Activated naive CD8-positive, alpha-beta T cell treated with anti-CD3 and anti-CD28 coated beads for 36 hours (primary cell): ENCODE results near the gene SYT6. TPM values are rescaled to one million over a fixed set of nuclear protein-coding genes. Genes with fewer than 3 reads are reported as not detected.

Experiments used
- DNase-seq: peaks from one replicate; pipeline ENCODE4 v3.0.0; 2021
- H3K27ac Mint-ChIP-seq: one replicate; pipeline ENCODE4 v1.8.0; 2022; ENCODE audit warnings: mild to moderate bottlenecking, moderate library complexity, mixed read lengths
- H3K27me3 Mint-ChIP-seq: one replicate; pipeline ENCODE4 v1.8.0; 2022; ENCODE audit warnings: mild to moderate bottlenecking, mixed read lengths
- H3K36me3 Mint-ChIP-seq: one replicate; pipeline ENCODE4 v1.8.0; 2021; ENCODE audit warnings: mild to moderate bottlenecking, mixed read lengths
- H3K4me1 Mint-ChIP-seq: one replicate; pipeline ENCODE4 v1.8.0; 2021; ENCODE audit warnings: mixed read lengths
- H3K4me3 Mint-ChIP-seq: one replicate; pipeline ENCODE4 v1.8.0; 2022; ENCODE audit warnings: mild to moderate bottlenecking, moderate library complexity, mixed read lengths
- H3K9me3 Mint-ChIP-seq: one replicate; pipeline ENCODE4 v1.8.0; 2022; ENCODE audit warnings: mixed read lengths
- total RNA-seq, 2 experiments: library from RNA; stranded (reverse); gene quantifications; one replicate each; pipeline ENCODE4 v1.2.3, GENCODE V29; 2021

The SYT6 gene
- total RNA-seq: not detected

DNA sequence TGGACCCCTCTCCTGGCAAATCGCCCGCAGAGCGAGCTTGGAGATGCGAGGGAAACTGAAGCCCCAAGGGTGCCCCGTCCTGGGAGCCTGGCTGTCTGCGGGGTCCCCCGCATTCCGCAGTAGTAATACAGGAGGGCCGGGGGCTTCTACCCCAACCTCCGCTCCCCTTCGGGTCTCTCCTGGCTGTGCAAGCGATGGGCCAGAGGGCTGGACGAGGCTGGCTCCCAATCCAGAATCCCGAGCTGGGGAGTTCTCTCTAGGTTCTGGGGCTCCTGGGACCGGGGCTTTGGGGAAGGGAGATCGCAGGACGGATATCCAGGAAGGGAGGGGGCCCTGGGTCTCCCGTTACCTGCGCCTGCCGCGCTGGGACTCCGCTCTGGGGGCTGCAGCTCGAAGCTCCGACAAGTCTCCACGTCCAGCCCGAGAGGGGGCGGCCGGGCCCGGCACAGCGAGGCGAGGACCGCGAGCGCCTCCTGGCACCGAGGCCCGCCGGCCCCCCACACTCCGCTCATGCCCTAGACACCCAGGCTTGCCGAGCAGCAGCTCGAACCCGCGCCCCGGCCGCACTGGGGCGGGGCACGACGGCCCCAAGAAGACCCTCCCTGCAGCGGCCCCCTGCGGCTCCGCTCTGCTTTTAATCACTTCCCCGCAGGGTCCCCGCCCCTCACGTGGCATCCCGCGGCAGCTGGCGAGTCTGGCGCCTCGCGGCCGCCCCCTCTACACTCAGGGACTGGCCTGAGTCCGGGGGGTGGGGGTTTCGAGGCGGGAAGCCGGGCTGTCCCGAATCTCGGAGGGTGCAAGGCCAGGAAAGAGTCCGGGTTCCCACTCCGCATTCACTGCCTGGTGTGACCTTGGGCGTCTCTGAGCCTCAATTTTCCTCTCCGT is at the start of gene SYT6:
SYT6 (minus strand) TSS at position 609 of the 885 bp plus-strand sequence; CDS start at position 512, 97 bp downstream.
- Mint-ChIP-seq H3K27ac (no peak within 1 kb of the TSS), H3K27me3 (peaks cover 85% of the 10 kb centered on the region), H3K36me3 (no peaks in the 10 kb centered on the region), H3K9me3 (no peaks in the 10 kb centered on the region), H3K4me1 (peaks cover 12% of the 10 kb centered on the region), H3K4me3 (peak within 1 kb of the TSS; percentile 19)
- peak; percentile 11 for DNase-seq

- H3K36me3 Mint-ChIP-seq: no peaks in the 10 kb centered on the region
- H3K4me3 Mint-ChIP-seq: no peak overlapping the region
- H3K9me3 Mint-ChIP-seq: no peaks in the 10 kb centered on the region
- H3K27me3 Mint-ChIP-seq: peaks cover 48% of the 10 kb centered on the region
- DNase-seq: no peak
- H3K4me1 Mint-ChIP-seq: no peaks in the 10 kb centered on the region
- H3K27ac Mint-ChIP-seq: no peak overlapping the region
Observed at GRCh38 chr1:114201486-114201885, 47.8 kb upstream of the SYT6 start.

DNA sequence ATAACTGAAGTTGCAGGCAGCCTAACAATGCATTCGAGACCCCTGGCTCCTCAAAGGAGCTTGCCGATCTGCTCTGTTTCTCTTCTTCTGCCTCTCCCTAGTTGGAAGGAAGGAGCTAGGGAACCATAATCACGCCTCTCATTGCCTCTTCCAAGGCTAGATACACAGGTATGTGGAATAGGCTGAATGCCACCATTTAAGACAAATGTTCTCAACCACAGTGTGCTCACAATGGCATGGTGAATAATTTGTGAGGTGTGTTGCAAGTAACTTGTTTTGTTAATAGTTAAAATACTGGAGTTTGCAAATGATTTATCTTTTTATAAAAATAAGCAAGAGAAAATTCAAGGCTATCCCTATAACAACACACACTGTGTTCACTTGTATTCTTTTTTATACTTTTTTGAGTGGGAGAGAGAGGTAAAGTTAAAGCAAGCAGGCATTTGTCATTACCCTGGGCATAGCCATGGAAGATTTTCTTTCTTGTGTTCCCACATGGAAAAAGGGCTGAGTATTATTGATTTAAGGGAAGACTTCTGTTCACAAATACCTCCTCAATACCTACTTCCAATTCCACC is 45.4 kb upstream of the SYT6 start:
- Mint-ChIP-seq H3K27ac (no peak overlapping the region), H3K4me1 (no peaks in the 10 kb centered on the region), H3K27me3 (peaks cover 52% of the 10 kb centered on the region), H3K36me3 (no peaks in the 10 kb centered on the region), H3K4me3 (no peak overlapping the region), H3K9me3 (peaks cover 2% of the 10 kb centered on the region)
- no peak for DNase-seq

GRCh38 chr1:114196992-114197907 is 43.6 kb upstream of the SYT6 start:
- H3K4me1 Mint-ChIP-seq: no peaks in the 10 kb centered on the region
- H3K27ac Mint-ChIP-seq: no peak overlapping the region
- peaks cover 42% of the 10 kb centered on the region for H3K27me3 Mint-ChIP-seq
- H3K4me3 Mint-ChIP-seq: no peak overlapping the region
- H3K36me3 Mint-ChIP-seq: no peaks in the 10 kb centered on the region
- no peak for DNase-seq
- peaks cover 2% of the 10 kb centered on the region for H3K9me3 Mint-ChIP-seq

GRCh38 chr1:114195819-114196218 is 42.1 kb upstream of the SYT6 start:
- Mint-ChIP-seq H3K4me1 (no peaks in the 10 kb centered on the region), H3K9me3 (peaks cover 2% of the 10 kb centered on the region), H3K36me3 (no peaks in the 10 kb centered on the region), H3K27me3 (peaks cover 41% of the 10 kb centered on the region), H3K27ac (no peak overlapping the region), H3K4me3 (no peak overlapping the region)
- DNase-seq: no peak

GRCh38 chr1:114192328-114192727 is 38.7 kb upstream of the SYT6 start:
- peaks cover 26% of the 10 kb centered on the region for H3K27me3 Mint-ChIP-seq

DNA sequence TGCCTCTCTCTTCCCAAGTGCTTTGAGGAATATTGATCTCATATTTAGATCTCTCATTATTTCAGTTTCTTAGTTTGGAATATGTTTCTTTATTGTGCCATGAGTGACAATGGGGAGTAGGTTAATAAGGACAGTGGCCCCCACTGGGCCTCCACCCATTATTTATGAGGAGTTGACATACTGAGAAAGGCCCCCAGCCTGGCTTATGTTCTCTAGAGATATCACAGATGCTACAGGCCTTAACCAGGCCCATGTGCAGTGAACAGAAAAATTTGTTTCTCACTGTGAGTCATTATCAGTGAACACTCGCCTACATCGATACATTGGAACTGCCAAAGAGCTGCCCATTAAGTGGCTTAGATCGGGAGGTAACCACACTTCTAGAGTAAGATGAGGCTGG is 35.7 kb upstream of the SYT6 start:
- Mint-ChIP-seq H3K36me3 (no peaks in the 10 kb centered on the region), H3K4me1 (no peaks in the 10 kb centered on the region), H3K4me3 (no peak overlapping the region), H3K9me3 (peaks cover 2% of the 10 kb centered on the region), H3K27me3 (peaks cover 18% of the 10 kb centered on the region), H3K27ac (no peak overlapping the region)
- DNase-seq: no peak

More at GRCh38 chr1:114192328-114192727, 38.7 kb upstream of the SYT6 start:
- Mint-ChIP-seq H3K36me3 (no peaks in the 10 kb centered on the region), H3K27ac (no peak overlapping the region), H3K4me3 (no peak overlapping the region), H3K4me1 (no peaks in the 10 kb centered on the region), H3K9me3 (peaks cover 3% of the 10 kb centered on the region)
- DNase-seq: no peak

- H3K27me3 Mint-ChIP-seq: peaks cover 7% of the 10 kb centered on the region
- no peaks in the 10 kb centered on the region for H3K36me3 Mint-ChIP-seq
- DNase-seq: no peak
- H3K27ac Mint-ChIP-seq: no peak overlapping the region
- no peak overlapping the region for H3K4me3 Mint-ChIP-seq
- no peaks in the 10 kb centered on the region for H3K9me3 Mint-ChIP-seq
- no peaks in the 10 kb centered on the region for H3K4me1 Mint-ChIP-seq
Observed at GRCh38 chr1:114181356-114181755, 27.7 kb upstream of the SYT6 start.

DNA sequence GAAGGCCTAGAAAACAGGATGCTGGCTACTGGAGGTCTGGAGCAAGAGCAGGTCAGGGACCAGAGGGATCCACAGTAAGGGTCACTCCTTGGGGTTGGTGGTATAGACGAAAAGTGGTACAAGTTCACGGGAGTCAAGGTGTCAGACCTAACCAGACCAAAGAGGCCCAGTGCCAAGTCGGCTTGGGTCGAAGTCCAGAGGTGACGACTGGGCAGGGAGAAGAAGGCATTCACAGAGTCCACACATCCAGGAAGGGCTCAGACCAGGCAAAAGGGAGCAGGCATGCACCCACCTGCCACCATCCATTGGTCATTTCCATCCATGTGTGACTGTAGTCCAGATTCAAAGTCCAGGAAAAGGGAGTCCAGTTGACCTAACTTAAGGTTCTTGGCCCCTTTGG is 27.1 kb upstream of the SYT6 start:
- Mint-ChIP-seq H3K36me3 (no peaks in the 10 kb centered on the region), H3K9me3 (no peaks in the 10 kb centered on the region), H3K4me1 (no peaks in the 10 kb centered on the region), H3K27ac (no peak overlapping the region), H3K4me3 (no peak overlapping the region), H3K27me3 (peaks cover 5% of the 10 kb centered on the region)
- DNase-seq: no peak

DNA sequence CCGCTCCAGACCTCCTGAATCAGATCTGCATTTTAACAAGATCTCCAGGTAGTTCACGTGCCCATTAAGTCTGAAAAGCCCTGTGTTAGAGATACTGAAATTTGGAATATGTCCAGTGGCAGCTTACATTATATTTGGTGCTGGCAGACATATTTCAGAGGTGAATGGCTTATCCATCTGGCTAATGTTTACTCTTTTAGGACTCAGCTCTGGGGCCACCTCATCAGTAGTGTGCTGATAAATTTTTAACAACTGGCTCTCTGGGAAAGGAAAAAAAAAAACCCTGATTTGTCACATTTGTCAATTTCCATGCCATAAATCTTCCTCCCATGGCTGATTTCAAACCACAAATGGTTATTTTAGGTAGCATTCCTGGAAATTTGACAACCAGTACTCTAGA is 25.3 kb upstream of the SYT6 start:
- H3K36me3 Mint-ChIP-seq: no peaks in the 10 kb centered on the region
- DNase-seq: no peak
- no peaks in the 10 kb centered on the region for H3K9me3 Mint-ChIP-seq
- H3K27me3 Mint-ChIP-seq: no peaks in the 10 kb centered on the region
- no peaks in the 10 kb centered on the region for H3K4me1 Mint-ChIP-seq
- H3K27ac Mint-ChIP-seq: no peak overlapping the region
- H3K4me3 Mint-ChIP-seq: no peak overlapping the region

DNA sequence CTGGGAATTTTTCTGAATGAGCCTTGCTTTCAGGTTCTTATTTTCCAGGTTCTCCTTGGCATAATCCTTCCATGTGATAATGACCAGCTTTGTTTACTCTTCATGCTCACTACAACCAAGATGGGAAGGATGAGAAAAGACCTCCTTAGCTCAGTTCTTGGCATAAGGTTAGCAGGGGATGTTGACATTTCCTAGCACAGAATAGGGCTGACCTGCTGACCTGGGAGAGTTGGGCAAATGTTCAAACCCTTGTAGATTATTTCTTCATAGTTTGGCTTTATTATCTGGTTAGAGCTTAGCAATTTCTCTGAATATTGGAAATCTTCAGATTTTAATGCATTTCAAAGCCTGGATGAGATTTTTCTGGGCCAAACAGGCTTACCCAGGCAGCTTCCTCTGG is 23.6 kb upstream of the SYT6 start:
- no peak for DNase-seq
- Mint-ChIP-seq H3K27me3 (no peaks in the 10 kb centered on the region), H3K36me3 (no peaks in the 10 kb centered on the region), H3K27ac (no peak overlapping the region), H3K4me3 (no peak overlapping the region), H3K9me3 (no peaks in the 10 kb centered on the region), H3K4me1 (no peaks in the 10 kb centered on the region)

- H3K4me1 Mint-ChIP-seq: no peaks in the 10 kb centered on the region
- H3K9me3 Mint-ChIP-seq: no peaks in the 10 kb centered on the region
- no peaks in the 10 kb centered on the region for H3K27me3 Mint-ChIP-seq
- H3K36me3 Mint-ChIP-seq: no peaks in the 10 kb centered on the region
- no peak overlapping the region for H3K4me3 Mint-ChIP-seq
- H3K27ac Mint-ChIP-seq: no peak overlapping the region
- DNase-seq: no peak
Observed at GRCh38 chr1:114176366-114176765, 22.7 kb upstream of the SYT6 start.

DNA sequence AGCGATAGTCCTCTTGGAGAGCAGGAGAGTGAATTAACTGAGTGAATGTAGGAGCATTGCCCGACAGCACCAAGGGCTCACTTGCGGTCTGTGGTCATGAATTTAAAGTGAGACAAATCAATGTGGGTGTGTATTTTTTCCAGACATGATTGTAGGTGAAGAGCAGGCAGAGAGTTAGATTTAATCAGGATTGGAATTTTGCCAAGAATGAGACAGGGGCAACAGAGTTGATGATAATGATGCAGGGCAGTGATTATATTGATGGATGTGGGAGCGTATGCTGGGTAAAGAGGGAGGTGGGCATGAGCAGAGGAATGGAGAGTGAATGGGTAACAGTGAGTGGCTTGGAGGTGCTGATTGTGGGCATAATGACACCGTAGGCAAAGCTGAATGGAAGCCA is 20.0 kb upstream of the SYT6 start:
- Mint-ChIP-seq H3K4me1 (peaks cover 2% of the 10 kb centered on the region), H3K36me3 (no peaks in the 10 kb centered on the region), H3K4me3 (no peak overlapping the region), H3K27ac (no peak overlapping the region), H3K9me3 (no peaks in the 10 kb centered on the region), H3K27me3 (no peaks in the 10 kb centered on the region)
- no peak for DNase-seq

DNA sequence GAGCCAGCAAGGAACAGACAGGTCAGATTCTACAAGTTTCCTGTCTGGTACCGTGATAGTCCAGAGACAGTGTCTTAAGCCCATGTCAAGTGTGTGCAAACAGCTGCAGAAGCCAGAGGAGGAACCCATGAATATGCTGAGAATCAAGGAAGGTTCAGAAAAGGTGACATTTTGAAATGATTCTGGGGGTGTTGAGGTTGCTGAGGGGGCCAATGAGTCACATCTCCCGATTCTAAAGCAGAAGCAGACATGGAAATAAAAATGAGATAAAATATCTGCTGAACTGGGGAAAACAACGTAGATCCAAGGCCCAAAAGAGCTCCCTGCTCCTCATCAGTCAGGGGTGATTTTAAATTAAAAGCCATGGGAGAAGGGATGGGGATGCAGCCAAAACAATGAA is 15.8 kb upstream of the SYT6 start:
- no peaks in the 10 kb centered on the region for H3K36me3 Mint-ChIP-seq
- no peaks in the 10 kb centered on the region for H3K27me3 Mint-ChIP-seq
- peaks cover 7% of the 10 kb centered on the region for H3K4me1 Mint-ChIP-seq
- no peaks in the 10 kb centered on the region for H3K9me3 Mint-ChIP-seq
- DNase-seq: no peak
- no peak overlapping the region for H3K27ac Mint-ChIP-seq
- no peak overlapping the region for H3K4me3 Mint-ChIP-seq

DNA sequence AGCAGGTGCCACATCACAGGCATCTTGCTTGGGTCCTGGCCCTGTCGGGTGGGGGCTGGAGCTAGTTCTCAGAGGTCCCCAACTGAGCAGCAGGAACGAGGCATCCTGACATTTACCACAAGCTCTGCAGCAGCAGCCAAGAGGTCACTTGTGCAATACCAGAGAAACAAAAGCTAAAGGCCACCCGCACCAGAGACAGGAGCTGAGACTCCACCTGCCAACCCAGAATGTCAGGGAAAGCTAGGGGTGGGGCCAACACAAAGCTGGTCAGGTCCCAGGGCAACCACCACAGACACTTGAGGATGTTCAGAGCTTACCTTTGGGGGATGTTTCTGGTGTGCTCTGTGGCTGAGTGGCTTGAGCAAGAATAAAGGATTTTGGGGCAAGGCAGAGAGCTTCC is 13.6 kb upstream of the SYT6 start:
- Mint-ChIP-seq H3K27ac (no peak overlapping the region), H3K27me3 (no peaks in the 10 kb centered on the region), H3K36me3 (no peaks in the 10 kb centered on the region), H3K4me1 (peaks cover 7% of the 10 kb centered on the region), H3K4me3 (no peak overlapping the region), H3K9me3 (no peaks in the 10 kb centered on the region)
- DNase-seq: no peak
